ENCODE data around the gene PTPRR. TPM values are rescaled to one million over a fixed set of nuclear protein-coding genes. Genes with fewer than 3 reads are reported as not detected.

PTPRR gene
- total and polyA plus RNA-seq, 2 donors (not counting 1 experiment from before 2014, with no cell fraction given) = not detected

DNA sequence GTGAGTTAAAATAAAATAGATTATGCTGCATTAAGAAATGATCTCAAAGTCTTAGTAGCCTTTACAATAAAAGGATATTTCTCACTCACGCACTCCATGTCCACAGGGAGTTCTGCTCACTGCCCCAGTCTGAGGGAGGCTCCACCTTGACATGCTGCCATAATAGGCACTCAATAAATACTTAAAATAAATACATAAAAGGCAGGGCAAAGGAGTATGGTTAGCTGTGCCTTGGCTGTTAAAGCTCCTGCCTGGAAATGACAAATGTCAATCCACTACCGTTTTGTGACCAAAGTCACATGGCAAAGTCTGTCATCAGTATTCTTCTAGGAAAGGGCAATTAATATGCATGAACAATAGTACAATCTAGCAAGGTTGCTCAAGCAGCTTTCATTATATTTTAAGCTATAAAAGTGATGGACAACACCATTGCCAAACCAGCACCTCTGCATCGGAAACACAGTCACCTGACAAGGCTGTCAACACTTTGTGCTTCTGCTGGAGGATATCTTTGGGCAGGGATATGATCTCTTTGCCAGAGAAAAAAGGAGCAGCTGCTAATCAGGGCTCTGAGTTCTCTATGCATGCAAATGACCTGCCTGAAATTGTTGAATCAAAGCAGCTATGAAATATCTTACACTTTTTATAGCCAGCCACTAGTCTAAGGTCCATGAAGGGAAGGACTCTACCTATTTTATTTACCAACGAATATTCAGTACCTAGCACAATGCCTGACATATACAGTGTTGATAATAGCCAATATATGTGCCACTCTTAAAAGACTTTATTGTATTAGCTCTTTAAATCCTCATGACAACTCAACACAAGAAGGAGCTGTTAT, 90.1 kb downstream of the PTPRR start:
- Histone ChIP-seq H3K27ac (ENCODE audit: low read length in 2 of 2) (no peak overlapping the region), H3K4me3 (ENCODE audit: control extremely low read depth in 1 of 5, extremely low read depth in 1 of 5, insufficient read depth in 1 of 5, low read depth in 2 of 5, low read length in 4 of 5) (no peak overlapping the region), H3K4me2 (replicated peaks; ENCODE audit: low read depth, low read length, poor library complexity, severe bottlenecking) (no peak overlapping the region), H3K27me3 (replicated peaks in 1 of 4; ENCODE audit: control extremely low read depth in 1 of 4, control insufficient read depth in 3 of 4, insufficient read depth in 4 of 4, low read length in 3 of 4) (no peaks in the 10 kb centered on the region), H3K4me1 (ENCODE audit: control insufficient read depth in 2 of 2, insufficient read depth in 2 of 2, low read length in 2 of 2) (no peaks in the 10 kb centered on the region), H3K79me2 (ENCODE audit: control insufficient read depth, insufficient read depth, low read length) (no peaks in the 10 kb centered on the region), H2AFZ (ENCODE audit: insufficient read depth, low read depth, low read length, poor library complexity, severe bottlenecking) (no peak overlapping the region), H3K9ac (ENCODE audit: low read length) (no peak overlapping the region), H3K9me3 (ENCODE audit: control extremely low read depth in 1 of 3, control insufficient read depth in 2 of 3, insufficient read depth in 1 of 3, low read length in 2 of 3) (no peaks in the 10 kb centered on the region), H3K36me3 (replicated peaks in 1 of 2; ENCODE audit: control extremely low read depth in 1 of 2, control insufficient read depth in 1 of 2, extremely low read depth in 1 of 2, insufficient read depth in 2 of 2, low read length in 1 of 2) (no peaks in the 10 kb centered on the region), H4K20me1 (ENCODE audit: control insufficient read depth, insufficient read depth, low read length, poor library complexity, severe bottlenecking) (no peaks in the 10 kb centered on the region)
- intact Hi-C loops (cut with micrococcal nuclease) = no loop called here
- TF ChIP-seq, protein P1, sequence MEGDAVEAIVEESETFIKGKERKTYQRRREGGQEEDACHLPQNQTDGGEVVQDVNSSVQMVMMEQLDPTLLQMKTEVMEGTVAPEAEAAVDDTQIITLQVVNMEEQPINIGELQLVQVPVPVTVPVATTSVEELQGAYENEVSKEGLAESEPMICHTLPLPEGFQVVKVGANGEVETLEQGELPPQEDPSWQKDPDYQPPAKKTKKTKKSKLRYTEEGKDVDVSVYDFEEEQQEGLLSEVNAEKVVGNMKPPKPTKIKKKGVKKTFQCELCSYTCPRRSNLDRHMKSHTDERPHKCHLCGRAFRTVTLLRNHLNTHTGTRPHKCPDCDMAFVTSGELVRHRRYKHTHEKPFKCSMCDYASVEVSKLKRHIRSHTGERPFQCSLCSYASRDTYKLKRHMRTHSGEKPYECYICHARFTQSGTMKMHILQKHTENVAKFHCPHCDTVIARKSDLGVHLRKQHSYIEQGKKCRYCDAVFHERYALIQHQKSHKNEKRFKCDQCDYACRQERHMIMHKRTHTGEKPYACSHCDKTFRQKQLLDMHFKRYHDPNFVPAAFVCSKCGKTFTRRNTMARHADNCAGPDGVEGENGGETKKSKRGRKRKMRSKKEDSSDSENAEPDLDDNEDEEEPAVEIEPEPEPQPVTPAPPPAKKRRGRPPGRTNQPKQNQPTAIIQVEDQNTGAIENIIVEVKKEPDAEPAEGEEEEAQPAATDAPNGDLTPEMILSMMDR (IDR thresholded peaks at IDR 0.05) = no peak
- no peak for TF ChIP-seq EZH2 (IDR thresholded peaks at IDR 0.05; ENCODE audit: borderline replicate concordance, insufficient read depth, low read depth, low read length, poor library complexity, severe bottlenecking)
- Mint-ChIP-seq H3K27ac (no peak overlapping the region), H3K9me3 (ENCODE audit: insufficient read depth) (no peaks in the 10 kb centered on the region), H3K27me3 (no peaks in the 10 kb centered on the region), H3K4me3 (no peak overlapping the region), H3K4me1 (no peaks in the 10 kb centered on the region)
- 70% methylated on average over 2 of the region's 4 CpGs for WGBS (ENCODE audit: insufficient coverage)
- ChIA-PET POLR2A (no interaction called here), CTCF (no interaction called here)
- ATAC-seq (ENCODE audit: low read depth) (no peak), DNase-seq (no peak)

DNA sequence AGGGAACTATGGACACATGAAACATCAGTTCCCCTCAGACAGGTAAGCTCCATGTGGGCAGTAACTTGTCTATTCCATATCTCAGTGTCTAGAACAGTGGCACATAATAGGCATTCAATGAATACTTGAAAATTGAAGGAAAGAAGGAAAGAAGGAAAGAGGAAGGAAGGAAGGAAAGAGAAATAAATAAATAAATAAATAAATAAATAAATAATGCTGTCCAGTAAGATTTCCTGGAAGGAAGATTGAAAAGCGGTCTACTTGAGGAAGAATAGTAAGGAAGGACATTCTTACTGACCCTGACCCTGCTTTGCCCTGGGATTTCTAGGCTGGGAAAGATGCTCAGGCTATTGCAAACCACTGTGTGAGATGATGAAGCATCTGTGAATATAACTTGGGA, 91.5 kb downstream of the PTPRR start:
- Histone ChIP-seq H3K36me3 (replicated peaks in 1 of 2; ENCODE audit: control extremely low read depth in 1 of 2, control insufficient read depth in 1 of 2, extremely low read depth in 1 of 2, insufficient read depth in 2 of 2, low read length in 1 of 2) (no peaks in the 10 kb centered on the region), H3K79me2 (ENCODE audit: control insufficient read depth, insufficient read depth, low read length) (no peaks in the 10 kb centered on the region), H3K4me1 (ENCODE audit: control insufficient read depth in 2 of 2, insufficient read depth in 2 of 2, low read length in 2 of 2) (no peaks in the 10 kb centered on the region), H3K9me3 (ENCODE audit: control extremely low read depth in 1 of 3, control insufficient read depth in 2 of 3, insufficient read depth in 1 of 3, low read length in 2 of 3) (no peaks in the 10 kb centered on the region), H2AFZ (ENCODE audit: insufficient read depth, low read depth, low read length, poor library complexity, severe bottlenecking) (no peak overlapping the region), H3K4me2 (replicated peaks; ENCODE audit: low read depth, low read length, poor library complexity, severe bottlenecking) (no peak overlapping the region), H3K4me3 (ENCODE audit: control extremely low read depth in 1 of 5, extremely low read depth in 1 of 5, insufficient read depth in 1 of 5, low read depth in 2 of 5, low read length in 4 of 5) (no peak overlapping the region), H3K27ac (ENCODE audit: low read length in 2 of 2) (no peak overlapping the region), H3K27me3 (replicated peaks in 1 of 4; ENCODE audit: control extremely low read depth in 1 of 4, control insufficient read depth in 3 of 4, insufficient read depth in 4 of 4, low read length in 3 of 4) (no peaks in the 10 kb centered on the region), H4K20me1 (ENCODE audit: control insufficient read depth, insufficient read depth, low read length, poor library complexity, severe bottlenecking) (no peaks in the 10 kb centered on the region), H3K9ac (ENCODE audit: low read length) (no peak overlapping the region)
- TF ChIP-seq EZH2 (IDR thresholded peaks at IDR 0.05; ENCODE audit: borderline replicate concordance, insufficient read depth, low read depth, low read length, poor library complexity, severe bottlenecking) = no peak
- TF ChIP-seq, protein P1 (IDR thresholded peaks at IDR 0.05) = no peak
- ATAC-seq (ENCODE audit: low read depth) (no peak), DNase-seq (no peak)
- Mint-ChIP-seq H3K27me3 (no peaks in the 10 kb centered on the region), H3K27ac (no peak overlapping the region), H3K4me1 (no peaks in the 10 kb centered on the region), H3K4me3 (no peak overlapping the region), H3K9me3 (ENCODE audit: insufficient read depth) (no peaks in the 10 kb centered on the region)
- intact Hi-C loops (cut with micrococcal nuclease) = no loop called here
- ChIA-PET CTCF (no interaction called here), POLR2A (no interaction called here)
- WGBS (ENCODE audit: insufficient coverage) = no CpG with 5 or more reads among the region's 1 CpG

Measured in B cell (primary cell).